ENCODE measurements around the gene KIAA1958.

DNA sequence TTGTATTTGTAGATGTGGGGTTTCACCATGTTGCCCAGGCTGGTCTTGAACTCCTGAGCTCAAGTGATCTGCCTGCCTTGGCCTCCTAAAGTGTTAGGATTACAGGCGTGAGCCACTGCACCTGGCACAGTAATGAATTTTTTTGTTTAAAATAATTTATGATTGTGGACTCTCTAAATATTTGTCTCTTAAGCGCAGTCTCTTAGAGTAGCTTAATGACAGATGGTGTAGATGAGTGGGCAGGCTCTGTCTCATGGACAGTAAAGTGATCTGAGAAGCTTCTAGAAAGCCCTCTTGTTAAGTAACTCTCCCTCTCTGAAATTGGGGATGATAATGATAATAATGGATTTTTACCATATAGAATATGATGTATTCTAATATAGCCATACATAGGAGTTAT lies 47.5 kb upstream of the KIAA1958 start:
- TF ChIP-seq EZH2 (IDR thresholded peaks at IDR 0.05; ENCODE audit: borderline replicate concordance, low read length): no peak
- TF ChIP-seq, protein P1, sequence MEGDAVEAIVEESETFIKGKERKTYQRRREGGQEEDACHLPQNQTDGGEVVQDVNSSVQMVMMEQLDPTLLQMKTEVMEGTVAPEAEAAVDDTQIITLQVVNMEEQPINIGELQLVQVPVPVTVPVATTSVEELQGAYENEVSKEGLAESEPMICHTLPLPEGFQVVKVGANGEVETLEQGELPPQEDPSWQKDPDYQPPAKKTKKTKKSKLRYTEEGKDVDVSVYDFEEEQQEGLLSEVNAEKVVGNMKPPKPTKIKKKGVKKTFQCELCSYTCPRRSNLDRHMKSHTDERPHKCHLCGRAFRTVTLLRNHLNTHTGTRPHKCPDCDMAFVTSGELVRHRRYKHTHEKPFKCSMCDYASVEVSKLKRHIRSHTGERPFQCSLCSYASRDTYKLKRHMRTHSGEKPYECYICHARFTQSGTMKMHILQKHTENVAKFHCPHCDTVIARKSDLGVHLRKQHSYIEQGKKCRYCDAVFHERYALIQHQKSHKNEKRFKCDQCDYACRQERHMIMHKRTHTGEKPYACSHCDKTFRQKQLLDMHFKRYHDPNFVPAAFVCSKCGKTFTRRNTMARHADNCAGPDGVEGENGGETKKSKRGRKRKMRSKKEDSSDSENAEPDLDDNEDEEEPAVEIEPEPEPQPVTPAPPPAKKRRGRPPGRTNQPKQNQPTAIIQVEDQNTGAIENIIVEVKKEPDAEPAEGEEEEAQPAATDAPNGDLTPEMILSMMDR (IDR thresholded peaks at IDR 0.05; ENCODE audit: low read length): no peak
